ENCODE results near the gene LSM2.

Gene LSM2

DNA sequence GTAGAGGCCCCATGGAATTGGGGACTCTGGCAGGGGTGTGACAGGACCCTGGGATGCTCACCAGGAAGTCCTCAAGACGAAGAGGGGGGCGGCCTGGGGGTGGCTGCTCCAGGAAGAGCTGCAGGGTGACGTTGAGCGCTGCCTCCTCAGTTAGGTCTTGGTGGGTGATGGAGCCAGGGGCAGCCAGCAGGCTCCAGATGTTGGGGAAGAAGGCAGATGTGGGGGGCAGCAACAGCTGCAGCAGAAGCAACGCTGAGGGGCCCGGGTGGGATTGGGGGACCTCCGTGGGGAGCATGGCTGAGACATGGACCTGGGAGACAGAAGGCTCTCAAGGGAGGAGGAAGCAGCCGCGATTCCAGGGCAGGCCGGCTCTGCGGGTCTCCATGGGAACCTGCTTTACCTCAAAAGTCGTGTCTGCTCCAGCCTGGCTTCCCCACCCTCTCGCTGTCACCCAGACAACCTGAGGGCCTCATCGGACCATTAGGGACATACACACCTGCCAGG is 30.2 kb downstream of the LSM2 start:
- no peak for DNase-seq

DNA sequence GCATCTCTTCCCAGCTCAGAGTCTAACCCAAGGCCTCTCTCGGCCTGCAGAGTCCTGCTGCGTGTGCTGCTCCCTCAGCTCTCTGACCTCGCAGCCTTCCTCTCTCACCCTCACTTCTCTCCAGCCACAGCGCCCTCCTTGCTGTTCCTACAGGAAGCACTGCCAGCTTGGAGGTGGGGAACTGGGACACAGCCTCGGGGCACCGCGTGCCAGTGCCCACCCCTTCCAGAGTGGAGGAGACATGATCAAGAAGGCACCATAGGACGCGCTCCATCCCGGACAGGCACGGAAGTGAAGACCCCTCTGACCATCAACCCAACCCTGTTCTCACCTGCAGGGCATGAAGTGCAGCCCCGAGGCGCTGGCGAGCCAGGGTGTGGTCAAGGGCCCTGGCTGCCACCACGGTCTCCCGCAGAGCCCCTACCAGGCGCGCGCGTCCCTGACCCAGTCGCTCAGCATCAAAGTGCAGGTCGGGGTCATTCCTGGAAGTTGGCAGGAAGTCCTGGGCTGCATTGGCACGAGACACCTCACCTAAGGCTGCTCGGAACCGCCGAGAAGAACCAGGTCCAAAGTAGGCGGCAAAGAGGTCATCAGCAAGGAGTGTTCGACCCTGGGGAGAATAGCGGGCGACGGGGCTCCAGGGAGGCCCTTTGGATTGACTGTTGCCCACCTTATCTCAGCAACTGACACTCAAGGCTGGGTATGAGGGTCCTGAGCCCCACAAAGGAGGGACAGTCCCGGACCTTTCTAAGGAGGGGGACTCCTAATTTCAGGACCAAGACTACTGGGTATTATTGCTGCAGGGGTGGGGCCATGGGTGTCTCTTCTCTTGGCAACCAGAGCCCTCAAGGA is 30.9 kb downstream of the LSM2 start:
- DNase-seq: no peak

DNA sequence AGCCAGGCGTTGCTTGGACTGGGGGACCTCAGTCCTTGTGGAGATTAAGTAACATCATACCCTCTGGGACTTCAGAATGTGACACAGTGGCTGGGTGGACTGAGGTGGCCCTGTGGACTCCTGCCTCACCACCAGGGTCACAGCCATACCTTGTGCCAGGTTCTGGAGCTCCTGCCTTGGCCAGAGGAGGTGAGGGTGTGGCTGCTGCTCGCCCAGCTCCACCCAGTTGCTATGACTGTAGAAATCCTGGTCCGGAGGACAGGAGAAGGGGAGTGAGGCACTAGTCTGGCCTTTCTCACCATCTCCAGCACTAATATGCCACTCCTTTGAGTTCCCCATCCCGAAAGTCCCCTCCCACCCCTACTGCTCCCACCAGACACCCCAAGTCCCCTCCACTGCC is 31.6 kb downstream of the LSM2 start:
- DNase-seq: peak; percentile 26

DNA sequence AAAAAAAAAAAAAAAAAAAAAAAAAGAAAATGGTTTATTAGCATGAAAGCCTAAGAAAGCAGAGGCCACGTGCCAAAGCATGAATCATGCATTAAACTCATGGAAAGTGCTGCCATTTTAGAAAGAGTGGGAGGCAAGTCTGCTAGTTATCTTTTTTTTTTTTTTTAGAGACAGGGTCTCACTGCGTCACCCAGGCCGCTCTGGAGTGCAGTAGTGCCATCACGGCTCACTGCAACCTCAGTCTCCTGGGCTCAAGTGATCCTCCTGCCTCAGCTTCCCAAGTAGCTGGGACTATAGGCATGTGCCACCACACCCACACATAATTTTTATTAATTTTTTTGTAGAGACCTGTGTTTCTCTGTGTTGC is 34.8 kb downstream of the LSM2 start:
- DNase-seq: no peak

DNA sequence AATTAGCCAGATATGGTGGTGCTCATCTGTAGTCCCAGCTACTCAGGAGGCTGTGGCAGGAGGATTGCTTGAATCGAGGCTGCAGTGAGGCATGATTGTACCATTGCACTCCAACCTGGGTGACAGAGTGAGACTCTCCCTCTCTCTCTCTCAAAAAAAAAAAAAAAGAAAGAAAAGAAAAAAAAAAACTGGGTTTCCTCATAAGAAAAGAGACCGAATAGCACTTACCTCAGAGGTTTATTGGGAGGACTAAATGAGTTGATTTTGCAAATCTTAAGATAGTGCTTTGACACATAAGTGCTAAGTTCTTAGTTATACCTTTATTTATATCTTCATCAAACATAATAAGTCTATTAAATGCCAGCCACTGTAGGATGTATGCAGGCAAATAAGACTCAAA is 35.9 kb downstream of the LSM2 start:
- no peak for DNase-seq

DNA sequence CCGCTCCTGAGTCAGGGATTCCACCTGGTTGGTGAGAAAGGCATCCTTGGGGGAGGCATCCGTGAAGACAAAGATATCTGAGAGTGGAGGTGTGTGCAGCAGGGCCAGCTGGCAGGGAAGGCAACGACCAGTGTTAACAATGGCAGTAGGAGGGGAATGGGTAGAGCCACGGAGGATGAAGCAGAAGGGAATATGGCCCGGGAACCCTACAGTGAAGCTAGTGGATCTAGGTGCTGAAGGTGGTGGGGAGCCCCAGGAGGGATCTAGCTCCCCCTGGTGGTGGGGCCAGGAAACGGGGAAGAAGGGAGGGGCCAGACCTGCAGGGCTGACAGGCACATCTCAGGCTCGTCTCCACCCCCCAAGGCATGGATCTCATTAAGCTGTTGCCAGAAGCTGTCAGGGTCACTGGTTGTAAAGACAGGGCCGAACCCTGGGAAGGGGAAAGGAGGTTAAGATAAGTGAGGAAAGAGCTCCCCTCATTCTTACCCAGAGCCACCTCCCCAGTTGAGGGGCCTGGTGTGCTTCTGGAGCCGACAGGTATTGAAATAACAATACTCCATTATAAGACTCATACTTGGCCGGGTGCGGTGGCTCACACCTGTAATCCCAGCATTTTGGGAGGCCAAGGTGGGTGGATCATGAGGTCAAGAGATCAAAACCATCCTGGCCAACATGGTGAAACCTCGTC is 36.9 kb downstream of the LSM2 start:
- DNase-seq: peak; percentile 94

DNA sequence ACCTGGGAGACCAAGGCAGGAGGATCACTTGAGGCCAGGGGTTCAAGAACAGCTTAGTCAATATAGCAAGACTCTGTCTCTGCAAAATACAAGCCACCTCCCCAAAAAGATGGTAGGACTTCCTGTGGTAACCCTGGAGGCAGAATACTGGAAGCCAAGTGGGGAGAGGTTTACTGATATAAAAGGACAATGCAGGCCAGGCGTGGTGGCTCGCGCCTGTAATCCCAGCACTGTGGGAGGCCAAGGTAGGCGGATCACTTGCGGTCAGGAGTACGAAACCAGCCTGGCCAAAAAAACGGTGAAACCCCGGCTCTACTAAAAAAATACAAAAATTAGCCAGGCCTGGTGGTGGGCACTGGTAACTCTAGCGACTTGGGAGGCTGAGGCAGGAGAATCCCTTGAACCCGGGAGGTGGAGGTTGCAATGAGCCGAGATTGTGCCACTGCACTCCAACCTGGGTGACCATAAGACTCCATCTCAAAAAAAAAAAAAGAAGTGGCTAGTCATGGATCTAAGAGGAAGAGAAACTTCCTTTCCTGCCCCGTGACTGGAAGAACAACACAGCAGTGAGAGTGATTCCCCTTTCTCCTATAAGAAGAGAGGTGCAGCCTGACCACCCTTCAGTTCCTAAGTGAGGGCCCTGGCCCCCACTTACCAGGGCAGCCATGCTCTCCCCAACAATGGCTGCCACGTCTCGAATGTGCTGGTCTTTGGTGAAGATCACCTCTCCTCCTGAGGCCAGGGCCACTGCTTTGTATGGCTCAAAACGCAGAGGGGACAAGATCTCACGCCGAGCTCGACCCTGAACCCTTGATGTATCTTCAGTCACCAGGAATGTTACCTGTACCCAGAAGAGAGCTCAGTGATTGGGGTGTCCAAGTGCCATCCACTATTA is 38.2 kb downstream of the LSM2 start:
- no peak for DNase-seq

DNA sequence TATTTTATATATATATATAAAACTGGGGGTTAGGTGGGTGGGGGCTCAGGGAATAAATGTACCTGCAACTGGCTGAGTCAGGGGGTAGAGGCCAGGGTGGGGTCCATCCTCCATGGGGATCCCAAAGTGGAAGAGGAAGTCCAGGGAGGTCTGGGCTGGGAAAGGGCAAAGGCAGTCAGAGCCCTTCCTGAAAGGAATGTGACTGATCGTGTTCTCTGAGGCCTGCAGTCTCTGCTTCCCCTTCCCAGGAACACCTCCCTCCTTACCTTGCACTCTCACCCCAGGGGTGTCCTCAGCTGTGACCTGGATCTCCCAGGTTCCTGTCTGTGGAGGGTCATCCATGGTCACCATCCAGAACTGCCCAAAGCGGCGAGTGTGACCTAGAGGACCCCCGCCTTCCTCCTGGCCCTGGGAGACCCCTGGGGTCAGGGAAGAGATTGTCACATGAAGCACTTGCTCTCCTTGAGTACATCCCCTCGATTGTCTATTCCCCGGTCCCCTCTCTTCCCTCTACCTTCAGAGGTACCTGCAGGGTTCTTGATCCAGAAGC is 39.6 kb downstream of the LSM2 start:
- DNase-seq: no peak

DNA sequence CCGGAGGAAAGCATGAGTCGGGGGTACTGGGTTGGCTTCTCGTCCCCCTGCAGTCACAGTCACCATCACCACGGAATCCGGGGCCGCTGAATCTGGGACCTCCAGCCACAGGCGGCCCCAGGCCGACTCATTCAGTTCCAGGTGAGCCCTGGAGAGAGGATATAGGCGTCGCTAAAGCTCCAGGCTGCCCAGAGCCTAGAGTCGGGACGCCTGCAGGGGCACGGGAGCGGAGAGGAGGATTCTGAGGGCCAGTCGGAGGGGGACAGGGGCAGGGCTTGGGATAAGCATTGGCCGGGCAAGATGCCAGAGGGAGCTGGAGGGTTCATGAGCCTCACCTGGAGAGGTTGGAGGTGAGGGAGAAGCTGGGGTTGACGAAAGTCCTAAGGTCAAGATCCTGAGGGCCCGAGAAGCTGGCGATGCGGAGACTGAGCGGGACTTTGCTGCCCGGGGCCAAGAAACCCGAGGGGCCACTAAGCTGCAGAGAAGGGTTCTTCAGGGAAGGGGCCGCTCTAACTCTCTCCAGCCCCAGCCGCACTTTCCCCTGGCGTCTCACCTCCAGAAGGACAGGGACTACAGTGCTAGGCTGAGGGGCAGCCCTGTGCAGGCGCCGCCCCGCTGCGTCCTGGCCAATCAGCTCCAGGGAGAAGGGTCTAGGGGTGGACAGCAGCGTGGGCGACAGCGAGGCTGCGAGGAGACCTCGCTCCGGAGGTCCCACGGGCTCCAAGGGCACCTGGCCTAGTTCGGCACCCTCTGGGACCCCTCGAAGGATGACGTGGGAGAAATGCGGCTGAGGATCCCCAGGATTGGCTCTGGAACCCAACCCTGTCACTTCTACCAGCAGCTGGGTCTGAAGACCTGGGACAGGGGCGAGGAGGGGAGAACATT is 40.6 kb downstream of the LSM2 start:
- DNase-seq: peak; percentile 77

DNA sequence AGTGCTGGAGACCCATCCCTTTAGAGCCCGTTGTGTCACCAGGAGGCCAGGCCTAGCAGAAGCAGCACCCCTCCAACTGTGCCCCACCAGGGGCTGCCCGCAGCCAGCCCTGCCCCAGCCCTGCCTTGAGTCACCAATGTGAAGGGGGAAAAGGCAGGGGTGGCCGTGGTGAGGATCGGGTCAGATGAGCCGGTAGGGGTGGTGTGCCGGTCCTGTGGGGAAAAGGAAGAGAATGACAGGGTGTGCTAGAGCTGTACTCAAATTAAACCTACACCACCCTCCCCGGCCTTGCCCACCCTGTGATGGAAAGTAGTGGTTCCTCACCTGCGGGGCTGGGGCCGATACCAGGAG is 41.2 kb downstream of the LSM2 start:
- no peak for DNase-seq

DNA sequence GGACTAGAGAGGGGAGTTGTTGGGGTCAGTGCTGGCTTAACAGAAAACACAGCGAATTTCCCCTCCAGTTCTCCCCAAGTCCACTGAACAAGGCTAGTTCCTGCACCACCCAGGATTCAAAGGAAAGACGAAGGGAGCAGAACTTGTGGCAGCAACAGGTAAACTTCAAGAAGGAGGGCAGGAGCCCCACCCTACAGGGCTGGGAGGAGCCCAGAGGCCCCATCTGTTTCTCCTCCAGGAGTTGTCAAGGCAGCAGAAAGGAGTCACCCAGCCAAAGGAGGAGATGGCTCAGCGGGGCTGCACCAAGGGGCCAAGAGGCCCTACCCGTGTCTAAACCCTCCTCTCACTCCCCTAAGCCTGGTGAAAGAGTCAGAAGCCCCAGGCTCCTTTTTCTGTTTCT is 42.6 kb downstream of the LSM2 start:
- DNase-seq: peak; percentile 25

DNA sequence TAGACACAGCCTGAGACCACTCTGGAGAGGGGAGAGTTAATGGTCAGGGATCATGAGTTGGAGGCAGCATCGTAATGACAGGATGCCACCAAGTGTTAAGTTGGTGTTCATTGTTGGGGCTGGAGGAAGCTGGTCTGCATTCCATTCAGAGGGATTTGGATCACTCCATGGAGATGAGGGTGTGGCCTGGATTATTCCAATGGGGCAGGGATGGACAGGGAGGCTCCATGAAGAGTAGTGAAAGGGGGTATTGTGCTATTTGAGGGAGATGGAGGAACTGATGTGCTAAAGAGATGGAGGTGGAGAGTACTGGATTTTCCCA is 43.2 kb downstream of the LSM2 start:
- DNase-seq: peak; percentile 70

DNA sequence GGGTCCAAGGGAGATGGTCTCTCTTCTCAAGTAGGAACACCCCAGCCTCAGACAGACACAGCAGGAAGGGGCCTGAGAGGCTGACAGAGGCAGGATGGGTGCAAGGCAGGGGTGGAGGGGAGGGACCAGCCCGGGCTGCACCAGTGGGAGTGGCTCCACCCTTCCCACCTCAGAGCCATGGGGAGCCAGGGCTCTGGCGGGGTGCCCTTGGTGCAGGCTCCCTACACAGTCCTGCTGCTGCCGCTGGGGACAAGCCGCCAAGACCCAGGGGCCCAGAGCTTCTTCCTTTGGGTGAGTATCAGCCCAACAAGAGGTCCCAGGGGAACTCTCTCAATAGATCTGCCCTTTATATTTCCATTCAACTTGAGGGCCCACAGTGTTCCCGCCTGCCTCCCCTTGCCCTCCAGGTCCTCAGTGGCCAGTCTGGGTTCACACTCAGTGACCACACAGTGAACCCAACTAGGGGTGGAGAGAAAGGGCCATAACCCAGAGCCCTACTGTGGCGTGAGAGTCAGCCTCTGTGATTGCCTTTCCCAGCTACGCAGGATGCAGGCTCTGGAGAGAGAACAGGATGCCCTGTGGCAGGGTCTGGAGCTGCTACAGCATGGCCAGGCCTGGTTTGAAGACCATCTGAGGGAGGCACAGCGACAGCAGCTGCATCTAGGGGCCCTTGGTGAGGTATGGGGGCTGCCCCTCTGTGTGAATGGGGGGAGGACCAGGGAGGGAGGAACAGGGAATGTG is 43.7 kb downstream of the LSM2 start:
- no peak for DNase-seq

DNA sequence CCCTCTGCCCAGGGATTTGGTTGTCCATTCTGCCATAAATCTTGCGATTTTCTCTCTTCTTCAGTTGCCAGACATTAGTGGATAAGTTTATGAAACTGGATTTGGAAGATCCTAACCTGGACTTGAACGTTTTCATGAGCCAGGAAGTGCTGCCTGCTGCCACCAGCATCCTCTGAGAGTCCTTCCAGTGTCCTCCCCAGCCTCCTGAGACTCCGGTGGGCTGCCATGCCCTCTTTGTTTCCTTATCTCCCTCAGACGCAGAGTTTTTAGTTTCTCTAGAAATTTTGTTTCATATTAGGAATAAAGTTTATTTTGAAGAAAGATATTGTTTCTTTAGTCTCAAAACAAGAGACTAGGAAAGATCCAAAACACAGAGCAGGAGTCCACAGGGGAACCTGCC is 44.4 kb downstream of the LSM2 start, which contains the start of gene SAPCD1:
Gene SAPCD1, plus strand, starts transcription at position 301 of the 400 bp plus-strand sequence. CDS start 399 bp downstream, outside the sequence.
- DNase-seq: no peak

DNA sequence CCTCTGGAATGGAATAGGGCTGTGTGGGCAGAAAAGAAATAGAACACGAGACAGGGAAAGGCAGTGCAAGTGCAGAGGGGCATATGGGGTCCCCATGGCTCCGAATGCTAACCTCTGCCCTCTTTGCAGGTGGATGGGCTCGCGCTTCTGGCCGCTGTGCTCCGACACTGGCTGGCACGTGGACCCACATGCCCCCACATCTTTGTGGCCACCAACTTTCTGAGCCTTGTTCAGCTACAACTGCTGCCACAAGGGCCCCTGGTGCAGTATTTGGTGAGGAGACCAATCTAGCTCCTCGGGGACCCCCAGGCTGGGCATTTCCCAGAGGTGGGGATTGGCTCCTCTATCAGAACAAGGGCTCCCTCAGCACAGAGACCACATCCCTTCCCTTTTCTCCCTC is 45.4 kb downstream of the LSM2 start:
- no peak for DNase-seq

DNA sequence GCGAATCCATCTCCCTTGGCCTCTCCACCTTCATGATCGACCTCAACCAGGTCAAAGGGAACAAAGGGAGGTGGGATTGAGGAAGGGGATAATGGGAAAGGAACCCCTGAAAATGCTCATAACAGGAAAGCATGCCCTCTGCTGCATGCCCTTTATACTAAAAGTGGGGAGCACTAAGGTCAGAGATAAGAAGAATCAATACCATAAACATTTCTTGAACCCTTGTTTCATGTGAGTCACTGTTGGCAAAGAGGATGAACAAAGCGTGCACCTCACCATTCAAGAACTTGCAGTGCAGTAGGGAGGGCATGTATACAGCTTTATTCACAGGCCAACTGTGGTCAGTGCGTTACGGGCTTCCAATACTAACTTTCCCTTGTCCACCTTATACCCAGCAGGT is 46.0 kb downstream of the LSM2 start:
- no peak for DNase-seq

DNA sequence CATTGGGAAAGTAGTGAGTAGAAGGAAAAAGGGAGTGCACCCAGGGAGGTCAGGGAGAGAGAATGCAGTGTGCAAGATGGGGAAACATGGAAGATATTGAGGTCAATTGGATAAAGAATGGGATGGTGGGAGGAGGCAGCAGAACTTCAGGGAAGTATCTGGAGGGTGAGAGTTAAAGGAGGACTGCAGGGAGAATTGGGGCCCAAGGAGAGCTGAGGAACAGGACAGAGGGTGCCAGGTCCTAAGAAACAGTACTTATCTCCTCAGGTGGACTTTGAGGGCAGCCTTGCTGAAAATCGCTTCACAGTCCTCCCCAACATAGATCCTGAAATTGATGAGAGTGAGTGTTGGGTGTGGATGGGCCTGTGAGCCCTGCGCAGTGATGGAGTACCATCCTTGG is 48.5 kb downstream of the LSM2 start:
- DNase-seq: no peak

DNA sequence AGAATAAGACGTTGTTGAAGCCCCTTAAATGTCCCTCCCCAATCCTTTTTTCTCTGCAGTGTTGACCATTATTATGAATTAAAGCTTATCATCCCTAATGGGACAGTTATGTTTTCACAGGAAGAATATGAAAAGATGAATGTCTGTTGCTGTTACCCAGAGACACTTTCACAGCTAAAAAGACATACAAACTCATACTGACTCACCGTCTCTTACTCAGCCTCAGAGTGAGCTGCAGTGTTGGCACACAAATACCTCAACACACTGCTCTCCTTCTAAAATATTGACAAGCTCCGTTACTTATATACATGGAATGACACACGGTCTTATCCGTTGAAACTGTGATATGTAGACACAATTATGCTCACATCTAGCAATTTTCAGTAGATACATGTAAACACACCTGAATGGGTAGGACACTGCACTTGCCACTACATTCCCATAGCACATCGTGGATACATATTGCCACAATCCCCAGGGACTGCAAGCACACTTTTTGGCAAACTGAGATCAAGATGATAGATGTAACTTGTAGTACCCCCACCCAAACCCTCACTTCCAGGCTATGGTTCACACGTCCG is 53.9 kb downstream of the LSM2 start:
- DNase-seq: no peak

DNA sequence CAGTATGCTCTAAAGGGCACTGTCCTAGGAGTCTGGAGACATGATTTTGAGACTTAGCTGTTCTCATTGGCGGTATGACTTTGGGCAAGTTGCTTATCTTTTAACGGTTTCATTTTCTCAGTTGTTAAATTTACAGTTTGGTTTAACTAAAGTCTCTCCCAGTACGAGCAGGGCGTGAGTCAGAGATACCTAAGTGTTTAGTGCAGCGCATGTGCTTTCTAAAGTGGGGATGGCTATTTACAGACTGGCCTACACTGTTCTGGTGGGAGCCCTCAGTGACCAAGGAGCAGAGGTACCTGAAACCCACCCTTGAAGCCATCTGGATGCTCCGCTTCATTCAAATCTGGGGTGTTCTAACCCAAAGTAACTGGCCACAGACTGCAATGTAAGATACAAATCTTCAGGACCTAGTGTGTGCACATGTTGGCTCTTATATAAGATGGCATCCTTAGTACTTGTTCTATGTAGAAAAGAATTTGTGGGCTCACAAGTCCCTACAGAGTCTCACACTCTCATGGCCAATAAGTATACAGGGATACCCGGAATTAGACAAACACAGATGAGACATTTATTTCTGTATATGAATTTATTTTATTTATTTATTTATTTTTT is 56.2 kb downstream of the LSM2 start:
- no peak for DNase-seq

DNA sequence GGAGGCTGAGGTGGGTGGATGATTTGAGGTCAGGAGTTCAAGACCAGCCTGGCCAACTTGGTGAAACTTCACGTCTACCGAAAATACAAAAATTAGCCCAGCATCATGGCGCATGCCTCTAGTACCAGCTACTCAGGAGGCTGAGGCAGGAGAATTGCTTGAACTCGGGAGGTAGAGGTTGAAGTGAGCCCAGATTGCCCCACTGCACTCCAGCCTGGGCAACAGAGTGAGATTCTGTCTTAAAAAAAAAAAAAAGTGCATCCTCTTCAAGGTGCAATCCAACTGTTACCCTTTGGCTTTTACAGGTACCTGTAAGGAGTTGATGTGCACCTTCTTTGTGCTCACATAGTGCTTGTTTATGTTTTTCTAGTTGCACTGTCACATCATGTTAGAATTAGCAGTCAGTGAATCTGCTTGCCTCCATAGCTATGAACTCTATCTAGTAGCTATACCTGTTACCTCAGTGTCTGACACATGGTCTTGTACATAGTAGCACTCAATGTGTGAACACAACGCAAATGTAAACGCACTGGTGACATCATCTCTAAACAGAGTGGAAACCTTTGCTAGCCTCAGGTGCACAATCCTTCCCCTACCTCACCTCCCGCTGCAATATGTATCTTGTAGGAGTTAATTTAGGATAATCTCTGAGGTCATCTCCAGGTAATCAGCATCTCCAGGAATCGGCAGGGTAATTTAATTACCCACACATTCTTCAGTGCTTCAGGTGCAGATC is 57.3 kb downstream of the LSM2 start:
- peak; percentile 45 for DNase-seq

Data from NCI-H82 (cell line).